Mesothelial cell of epicardium (in vitro differentiated cells): ENCODE data around the gene PSME1. TPM values are rescaled to one million over a fixed set of nuclear protein-coding genes. Genes with fewer than 3 reads are reported as not detected.

Experiments used
- DNase-seq, 2 experiments: peaks; one replicate each; pipeline ENCODE4 v3.0.0; 2021; ENCODE audit warnings: low spot score in 2 of 2; ENCODE audit not compliant: unreplicated experiment in 2 of 2
- H3K27ac Mint-ChIP-seq: 2 replicates; pipeline ENCODE4 v1.8.0; 2021; ENCODE audit warnings: mixed read lengths
- H3K27me3 Mint-ChIP-seq: 2 replicates; pipeline ENCODE4 v1.8.0; 2021; ENCODE audit warnings: low read depth, mixed read lengths
- H3K36me3 Mint-ChIP-seq: 2 replicates; pipeline ENCODE4 v1.8.0; 2021; ENCODE audit warnings: mixed read lengths
- H3K4me1 Mint-ChIP-seq: 2 replicates; pipeline ENCODE4 v1.8.0; 2021; ENCODE audit warnings: mixed read lengths
- H3K4me3 Mint-ChIP-seq: 2 replicates; pipeline ENCODE4 v1.8.0; 2021; ENCODE audit warnings: mild to moderate bottlenecking, moderate library complexity, mixed read lengths
- H3K9me3 Mint-ChIP-seq: 2 replicates; pipeline ENCODE4 v1.8.0; 2021; ENCODE audit warnings: mixed read lengths
- total RNA-seq: library from RNA; stranded (reverse); gene quantifications from 3 replicates; pipeline ENCODE4 v1.2.1, GENCODE V29; 2021
- TF ChIP-seq, protein P1 (sequence below): fragments of 200-600 bp; sonication (generic); IDR thresholded peaks from one replicate; pipeline ENCODE4 v1.5.0; 2021; ENCODE audit warnings: antibody characterized with exemption; ENCODE audit not compliant: unreplicated experiment

The PSME1 gene
- total RNA-seq, 1 donor from 2014 or later: 148 TPM

DNA sequence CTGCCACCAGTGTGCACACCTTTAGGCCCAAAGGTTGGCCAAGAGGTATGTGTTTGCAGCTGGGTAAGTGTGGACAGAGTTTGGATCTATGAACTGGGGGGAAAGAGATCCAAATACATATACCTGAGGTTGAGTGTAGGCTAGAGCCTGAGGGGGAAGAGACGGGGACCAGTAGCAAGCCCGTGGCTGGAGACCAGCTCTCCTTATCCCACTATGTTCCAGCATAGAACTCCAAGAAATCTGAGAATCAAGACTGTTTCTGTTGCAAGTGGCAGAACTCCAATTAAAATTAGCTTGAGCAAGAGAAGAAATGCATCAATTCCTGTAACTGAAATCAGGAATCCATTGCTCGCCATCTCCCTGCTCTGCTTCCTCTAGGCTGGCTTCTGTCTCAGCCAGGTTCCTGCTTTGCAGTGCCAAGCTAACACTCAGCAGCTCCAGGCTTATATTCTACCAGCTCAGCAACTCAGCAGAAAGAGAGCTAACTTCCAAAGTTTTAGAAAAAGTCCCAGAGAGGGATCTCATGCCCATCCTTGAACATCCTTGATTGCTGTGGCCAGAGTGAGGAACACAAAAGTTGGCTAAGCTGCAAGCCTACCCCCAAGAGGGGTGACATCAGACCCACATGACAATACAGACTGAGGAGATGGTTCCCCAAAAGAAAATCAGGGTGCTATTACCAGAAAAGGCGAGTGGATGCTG, 43.3 kb upstream of the PSME1 start:
- Mint-ChIP-seq H3K36me3 (no peaks in the 10 kb centered on the region), H3K9me3 (no peaks in the 10 kb centered on the region), H3K4me3 (peak overlapping the region; percentile 81), H3K27ac (peak overlapping the region; percentile 11), H3K4me1 (peaks cover 22% of the 10 kb centered on the region), H3K27me3 (no peaks in the 10 kb centered on the region)
- DNase-seq: no peak
- TF ChIP-seq, protein P1, sequence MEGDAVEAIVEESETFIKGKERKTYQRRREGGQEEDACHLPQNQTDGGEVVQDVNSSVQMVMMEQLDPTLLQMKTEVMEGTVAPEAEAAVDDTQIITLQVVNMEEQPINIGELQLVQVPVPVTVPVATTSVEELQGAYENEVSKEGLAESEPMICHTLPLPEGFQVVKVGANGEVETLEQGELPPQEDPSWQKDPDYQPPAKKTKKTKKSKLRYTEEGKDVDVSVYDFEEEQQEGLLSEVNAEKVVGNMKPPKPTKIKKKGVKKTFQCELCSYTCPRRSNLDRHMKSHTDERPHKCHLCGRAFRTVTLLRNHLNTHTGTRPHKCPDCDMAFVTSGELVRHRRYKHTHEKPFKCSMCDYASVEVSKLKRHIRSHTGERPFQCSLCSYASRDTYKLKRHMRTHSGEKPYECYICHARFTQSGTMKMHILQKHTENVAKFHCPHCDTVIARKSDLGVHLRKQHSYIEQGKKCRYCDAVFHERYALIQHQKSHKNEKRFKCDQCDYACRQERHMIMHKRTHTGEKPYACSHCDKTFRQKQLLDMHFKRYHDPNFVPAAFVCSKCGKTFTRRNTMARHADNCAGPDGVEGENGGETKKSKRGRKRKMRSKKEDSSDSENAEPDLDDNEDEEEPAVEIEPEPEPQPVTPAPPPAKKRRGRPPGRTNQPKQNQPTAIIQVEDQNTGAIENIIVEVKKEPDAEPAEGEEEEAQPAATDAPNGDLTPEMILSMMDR: no peak

DNA sequence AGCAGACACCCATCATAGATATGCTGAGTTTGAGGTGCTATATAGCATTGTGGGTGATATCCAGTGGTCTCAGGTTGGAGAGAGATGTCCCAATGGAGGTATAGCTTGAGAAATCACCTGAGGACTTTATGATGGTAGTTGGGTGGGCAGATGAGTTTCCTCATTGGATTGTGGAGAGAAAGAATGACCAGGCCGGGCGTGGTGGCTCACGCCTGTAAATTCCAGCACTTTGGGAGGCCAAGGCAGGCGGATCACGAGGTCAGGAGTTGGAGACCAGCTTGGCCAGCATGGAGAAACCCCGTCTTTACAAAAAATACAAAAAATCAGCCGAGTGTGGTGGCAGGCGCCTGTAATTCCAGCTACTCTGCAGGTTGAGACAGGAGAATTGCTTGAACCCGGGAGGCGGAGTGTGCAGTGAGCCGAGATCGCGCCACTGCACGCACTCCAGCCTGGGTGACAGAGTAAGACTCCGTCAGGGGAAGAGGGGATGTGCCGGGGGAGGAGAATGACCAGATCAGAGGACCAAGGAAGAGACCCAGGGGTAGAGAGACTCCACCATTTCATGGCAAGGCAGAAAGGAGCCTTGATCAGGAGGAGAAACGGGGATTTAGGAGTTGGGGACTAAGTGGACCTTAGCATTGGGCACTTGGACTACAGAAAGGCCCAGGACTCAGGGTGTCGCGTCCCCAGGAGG, 42.6 kb upstream of the PSME1 start:
- no peaks in the 10 kb centered on the region for H3K9me3 Mint-ChIP-seq
- H3K4me1 Mint-ChIP-seq: peaks cover 22% of the 10 kb centered on the region
- no peaks in the 10 kb centered on the region for H3K27me3 Mint-ChIP-seq
- no peak for DNase-seq
- H3K27ac Mint-ChIP-seq: peak overlapping the region; percentile 11
- H3K4me3 Mint-ChIP-seq: peak overlapping the region; percentile 81
- TF ChIP-seq, protein P1: no peak
- no peaks in the 10 kb centered on the region for H3K36me3 Mint-ChIP-seq

DNA sequence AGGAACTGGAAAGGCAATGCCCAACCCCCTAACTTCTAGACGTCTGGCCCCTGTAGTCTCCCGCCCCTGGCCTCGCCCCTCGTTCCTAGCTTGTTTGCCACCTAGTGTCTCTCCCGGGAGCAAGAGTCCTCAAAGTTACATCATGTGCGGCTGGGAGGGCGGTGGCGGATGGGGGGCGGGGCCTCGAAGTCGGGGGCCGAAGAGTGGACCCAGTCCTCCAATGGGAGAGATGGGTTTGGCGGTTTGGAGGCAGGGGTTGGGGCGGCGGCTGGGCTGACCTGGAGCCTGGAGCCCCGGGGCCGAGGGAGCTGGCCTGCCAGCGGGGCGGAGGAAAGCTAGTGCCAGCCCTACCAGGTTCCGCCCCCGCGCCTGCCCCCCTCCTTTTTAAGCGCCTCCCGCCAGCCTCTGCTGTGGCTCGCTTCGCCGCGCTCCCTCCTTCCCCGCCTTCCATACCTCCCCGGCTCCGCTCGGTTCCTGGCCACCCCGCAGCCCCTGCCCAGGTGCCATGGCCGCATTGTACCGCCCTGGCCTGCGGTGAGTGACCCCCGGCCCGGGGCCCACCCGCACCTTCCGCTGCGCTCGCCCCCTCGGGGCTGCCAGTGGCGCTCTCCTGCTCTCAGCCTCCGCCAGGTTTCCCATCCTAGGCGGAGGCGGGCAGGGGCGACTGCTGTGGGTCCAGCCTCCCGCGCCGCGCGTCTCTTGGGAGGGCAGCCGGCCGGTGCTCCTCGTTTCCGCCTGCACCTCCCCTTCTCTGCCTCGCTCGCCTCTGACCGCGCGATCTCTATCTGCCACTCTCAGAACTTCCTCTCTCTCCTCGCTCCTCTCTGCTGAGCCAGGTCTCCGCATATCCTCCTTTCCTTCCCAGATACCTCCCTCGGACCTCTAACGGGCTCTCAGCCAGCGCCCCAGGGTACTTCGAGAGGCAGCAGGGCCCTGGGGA, 41.8 kb upstream of the PSME1 start, which contains the start of gene PCK2:
Gene PCK2, plus strand, starts transcription at position 411 of the 940 bp plus-strand sequence. Its CDS starts 95 bp downstream, at position 506.
- no peaks in the 10 kb centered on the region for H3K36me3 Mint-ChIP-seq
- TF ChIP-seq, protein P1: no peak
- H3K4me3 Mint-ChIP-seq: peak within 1 kb of the TSS; percentile 81
- H3K27me3 Mint-ChIP-seq: no peaks in the 10 kb centered on the region
- H3K9me3 Mint-ChIP-seq: no peaks in the 10 kb centered on the region
- DNase-seq: peak; percentile 61 to 73
- H3K27ac Mint-ChIP-seq: peak within 1 kb of the TSS; percentile 75
- H3K4me1 Mint-ChIP-seq: peaks cover 22% of the 10 kb centered on the region

DNA sequence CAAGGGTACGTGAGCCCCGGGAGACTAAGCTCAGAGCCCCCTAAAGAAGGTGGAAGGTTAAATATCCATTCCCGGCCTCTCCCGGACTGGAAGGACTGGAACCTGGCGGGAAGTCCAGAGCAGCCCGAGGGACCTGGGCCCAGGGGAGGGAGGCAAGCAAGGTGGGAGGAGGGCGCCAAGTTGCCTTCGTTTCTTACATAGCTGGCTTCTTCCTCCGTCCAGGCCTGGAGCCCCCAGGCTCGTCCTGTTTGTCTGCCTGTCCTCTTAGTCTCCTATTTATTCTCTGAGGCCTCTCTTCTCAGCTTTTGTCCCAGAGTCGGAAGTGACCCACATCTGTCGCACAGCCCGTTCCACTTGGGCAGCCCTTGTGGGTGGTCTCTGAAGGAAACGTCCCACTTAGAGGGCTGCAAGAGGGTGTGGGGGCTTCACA, 41.1 kb upstream of the PSME1 start:
- no peak for DNase-seq
- H3K4me1 Mint-ChIP-seq: peaks cover 22% of the 10 kb centered on the region
- H3K4me3 Mint-ChIP-seq: peak overlapping the region; percentile 81
- H3K27me3 Mint-ChIP-seq: no peaks in the 10 kb centered on the region
- H3K9me3 Mint-ChIP-seq: no peaks in the 10 kb centered on the region
- TF ChIP-seq, protein P1: no peak
- peak overlapping the region; percentile 75 for H3K27ac Mint-ChIP-seq
- no peaks in the 10 kb centered on the region for H3K36me3 Mint-ChIP-seq

DNA sequence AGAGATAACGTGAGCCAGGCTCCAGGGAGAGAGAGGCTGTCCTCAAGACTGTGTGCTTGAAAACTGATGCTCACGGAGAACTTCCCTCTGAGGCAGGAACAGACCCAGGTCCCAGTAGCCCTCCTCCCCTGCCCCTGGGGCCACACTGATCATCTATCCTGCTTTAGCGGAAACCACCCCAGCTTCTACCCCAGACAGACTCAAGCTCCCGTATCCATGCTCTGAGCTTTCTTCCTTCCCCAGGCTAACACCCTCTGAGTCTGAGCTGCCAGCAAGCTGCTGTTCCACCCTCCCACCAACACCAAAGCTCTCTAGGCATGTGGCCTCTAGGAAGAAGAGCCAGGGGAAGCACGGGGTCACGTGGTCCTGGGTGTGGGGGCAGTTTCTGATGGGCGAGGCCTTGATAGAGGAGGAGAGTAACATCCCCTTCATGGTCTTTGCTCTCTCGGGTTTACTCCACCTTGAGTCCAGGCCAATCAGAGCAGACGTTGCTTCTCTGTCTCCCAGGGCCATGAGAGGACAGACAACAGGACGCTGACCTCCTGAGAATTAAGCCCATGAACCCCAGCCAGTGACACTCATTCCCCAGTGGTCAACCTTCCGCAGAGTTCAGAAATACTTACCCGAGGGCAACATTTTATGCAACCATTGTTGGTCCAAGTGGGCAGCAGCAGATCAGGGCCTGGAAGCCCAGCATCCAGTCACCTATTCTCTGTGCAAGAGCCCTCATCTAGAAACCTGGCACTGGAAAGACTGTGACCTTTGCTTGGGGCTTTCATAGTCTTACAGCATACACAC, 40.5 kb upstream of the PSME1 start:
- Mint-ChIP-seq H3K36me3 (no peaks in the 10 kb centered on the region), H3K27ac (peak overlapping the region; percentile 75), H3K27me3 (no peaks in the 10 kb centered on the region), H3K9me3 (no peaks in the 10 kb centered on the region), H3K4me1 (peaks cover 22% of the 10 kb centered on the region), H3K4me3 (peak overlapping the region; percentile 81)
- no peak for DNase-seq
- TF ChIP-seq, protein P1: no peak
